DMS153 treated with DMSO at 0.1 percent for 48 hours (cell line): ENCODE measurements around the gene ARHGDIG.

Source experiments
- DNase-seq: peaks from one replicate; lab custom pipeline; 2025; ENCODE audit not compliant: unreplicated experiment; lab: John Stamatoyannopoulos, UW

ARHGDIG gene

DNA sequence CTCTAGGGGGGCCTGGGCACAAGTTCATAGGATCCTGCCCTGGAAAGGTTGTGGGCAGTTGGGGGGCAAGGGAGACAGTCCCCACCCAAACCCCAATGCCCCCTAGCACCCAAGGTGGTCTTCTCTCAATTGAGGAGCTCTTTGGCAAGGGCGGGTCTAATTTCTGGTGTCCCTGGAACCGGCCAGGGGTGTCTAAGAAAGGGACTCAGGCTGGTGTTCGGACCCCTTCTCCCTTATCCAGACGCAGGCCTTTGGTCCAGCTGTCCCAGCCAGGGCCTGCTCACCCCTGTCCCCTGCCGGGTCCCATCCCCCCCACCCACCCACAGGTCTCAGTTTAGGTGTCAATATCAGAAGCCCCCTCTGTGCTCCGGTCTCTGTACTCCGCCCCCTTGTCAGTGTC lies 860 bp upstream of the ARHGDIG start:
- no peak for DNase-seq

DNA sequence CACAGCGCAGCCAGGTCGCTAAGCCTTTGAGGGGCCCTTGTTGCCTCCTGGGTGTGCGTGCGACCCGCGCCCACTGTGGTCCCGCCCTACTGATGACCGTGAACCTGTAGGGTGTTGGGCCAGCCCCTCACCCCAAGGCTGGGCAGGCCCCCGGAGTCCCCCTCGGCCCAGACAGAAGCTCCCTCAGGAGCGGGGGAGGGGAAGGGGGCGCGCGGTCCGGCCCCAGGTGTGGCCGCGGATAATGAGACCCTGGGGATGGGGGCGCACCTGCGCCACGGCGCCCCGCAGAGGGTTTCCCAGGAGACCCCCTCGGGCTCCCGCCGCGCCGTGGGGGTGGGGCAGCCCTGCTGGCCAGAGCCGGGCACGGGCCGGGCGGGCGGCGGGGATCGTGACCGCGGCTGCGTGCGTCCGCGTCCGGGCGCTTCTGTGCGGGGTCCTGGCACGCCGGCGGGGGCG lies 358 bp upstream of the ARHGDIG start:
- DNase-seq = no peak

DNA sequence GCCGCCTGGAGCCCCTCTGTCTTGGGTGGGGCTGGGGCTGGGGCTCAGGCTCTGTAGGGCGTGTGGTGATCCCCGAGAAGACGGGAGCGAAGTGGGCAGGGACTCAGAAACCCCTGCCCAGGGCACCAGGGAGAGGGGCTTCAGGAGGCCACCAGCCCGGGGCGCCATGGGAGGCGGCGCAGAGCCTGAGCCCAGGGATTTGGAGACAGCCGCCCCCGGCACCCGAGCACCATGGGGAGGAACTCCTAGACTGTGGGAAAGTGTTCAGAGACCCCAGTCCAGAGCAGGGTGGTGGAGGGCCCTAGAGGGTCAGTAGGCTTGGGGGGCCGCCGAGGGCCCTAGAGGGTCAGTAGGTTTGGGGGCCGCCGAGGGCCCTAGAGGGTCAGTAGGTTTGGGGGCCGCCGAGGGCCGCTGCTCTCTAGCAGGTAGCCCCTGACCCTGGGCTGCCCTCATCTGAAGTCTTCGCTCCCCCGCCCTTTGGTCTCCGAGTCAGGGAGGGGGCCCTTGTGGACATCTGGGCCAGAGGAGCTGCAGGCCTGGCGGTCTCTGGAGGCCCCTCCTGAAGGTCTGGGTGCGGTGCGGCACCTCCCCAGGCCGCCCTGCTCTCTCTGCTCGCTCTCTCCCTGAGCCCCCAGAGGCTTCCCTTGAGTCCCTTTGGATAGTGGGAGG lies 734 bp downstream of the ARHGDIG start:
- DNase-seq = no peak

DNA sequence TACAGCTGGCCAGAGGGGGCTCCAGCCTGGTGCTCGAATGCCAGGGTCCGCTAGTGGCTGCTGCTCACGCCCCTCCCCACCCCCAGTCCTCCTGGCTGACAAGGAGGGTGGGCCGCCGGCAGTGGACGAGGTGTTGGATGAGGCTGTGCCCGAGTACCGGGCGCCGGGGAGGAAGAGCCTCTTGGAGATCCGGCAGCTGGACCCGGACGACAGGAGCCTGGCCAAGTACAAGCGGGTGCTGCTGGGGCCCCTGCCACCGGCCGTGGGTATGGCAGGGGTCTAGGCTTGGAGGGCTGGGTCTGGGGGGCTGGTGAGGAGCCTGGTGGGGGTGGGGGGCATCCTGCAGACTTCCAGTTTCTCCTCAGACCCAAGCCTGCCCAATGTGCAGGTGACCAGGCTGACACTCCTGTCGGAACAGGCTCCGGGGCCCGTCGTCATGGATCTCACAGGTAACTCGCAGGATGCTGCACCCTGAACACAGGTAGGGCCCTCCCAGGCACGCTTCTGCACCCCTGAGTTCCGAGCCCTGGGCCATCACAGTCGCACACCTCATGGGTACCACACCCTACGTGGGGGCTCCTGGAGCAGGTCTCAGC lies 1.4 kb downstream of the ARHGDIG start:
- no peak for DNase-seq

DNA sequence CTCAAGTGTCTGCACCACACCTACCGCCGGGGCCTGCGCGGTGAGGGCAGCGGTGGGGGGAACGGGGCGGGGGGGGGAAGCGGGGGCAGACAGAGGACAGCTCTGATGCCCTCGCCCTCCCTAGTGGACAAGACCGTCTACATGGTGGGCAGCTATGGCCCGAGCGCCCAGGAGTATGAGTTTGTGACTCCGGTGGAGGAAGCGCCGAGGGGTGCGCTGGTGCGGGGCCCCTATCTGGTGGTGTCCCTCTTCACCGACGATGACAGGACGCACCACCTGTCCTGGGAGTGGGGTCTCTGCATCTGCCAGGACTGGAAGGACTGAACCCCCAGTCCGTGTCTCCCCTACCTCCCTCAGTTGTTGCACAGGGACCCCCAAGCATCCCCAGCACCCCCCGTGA lies 2.1 kb downstream of the ARHGDIG start:
- no peak for DNase-seq

DNA sequence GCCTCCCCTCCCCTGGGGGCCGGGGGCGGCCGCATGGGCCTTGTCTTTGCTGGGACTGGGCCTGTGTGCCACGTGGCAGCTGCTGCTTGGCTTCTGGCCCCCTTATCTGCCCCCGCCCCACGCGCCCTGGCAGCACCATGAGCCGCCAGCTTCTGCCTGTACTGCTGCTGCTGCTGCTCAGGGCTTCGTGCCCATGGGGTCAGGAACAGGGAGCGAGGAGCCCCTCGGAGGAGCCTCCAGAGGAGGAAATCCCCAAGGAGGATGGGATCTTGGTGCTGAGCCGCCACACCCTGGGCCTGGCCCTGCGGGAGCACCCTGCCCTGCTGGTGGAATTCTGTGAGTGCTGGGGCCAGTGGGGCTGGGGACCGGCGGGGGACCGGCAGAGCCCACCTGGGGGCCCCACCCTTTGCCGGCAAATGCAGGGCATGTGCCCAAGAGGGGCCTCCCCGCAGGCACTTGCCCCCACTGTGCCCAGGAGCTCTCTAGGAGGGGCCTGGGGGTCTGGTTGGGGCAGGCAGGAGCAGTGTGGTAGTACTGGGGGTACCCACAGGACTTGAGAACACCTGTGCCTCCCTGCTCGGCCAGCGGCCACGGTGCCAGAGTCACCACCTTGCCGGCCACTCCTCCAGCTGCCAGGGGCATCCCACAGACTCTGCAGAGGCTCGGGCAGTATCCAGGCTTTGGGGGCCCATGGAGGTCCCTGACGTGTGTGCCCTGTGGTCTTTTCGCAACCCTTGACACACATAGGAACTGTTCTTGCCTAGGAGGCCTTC lies 2.8 kb downstream of the ARHGDIG start, which contains the start of gene PDIA2:
PDIA2 (plus strand) TSS at position 132 of the 773 bp plus-strand sequence; CDS start at position 138, 6 bp downstream.
- DNase-seq = no peak

DNA sequence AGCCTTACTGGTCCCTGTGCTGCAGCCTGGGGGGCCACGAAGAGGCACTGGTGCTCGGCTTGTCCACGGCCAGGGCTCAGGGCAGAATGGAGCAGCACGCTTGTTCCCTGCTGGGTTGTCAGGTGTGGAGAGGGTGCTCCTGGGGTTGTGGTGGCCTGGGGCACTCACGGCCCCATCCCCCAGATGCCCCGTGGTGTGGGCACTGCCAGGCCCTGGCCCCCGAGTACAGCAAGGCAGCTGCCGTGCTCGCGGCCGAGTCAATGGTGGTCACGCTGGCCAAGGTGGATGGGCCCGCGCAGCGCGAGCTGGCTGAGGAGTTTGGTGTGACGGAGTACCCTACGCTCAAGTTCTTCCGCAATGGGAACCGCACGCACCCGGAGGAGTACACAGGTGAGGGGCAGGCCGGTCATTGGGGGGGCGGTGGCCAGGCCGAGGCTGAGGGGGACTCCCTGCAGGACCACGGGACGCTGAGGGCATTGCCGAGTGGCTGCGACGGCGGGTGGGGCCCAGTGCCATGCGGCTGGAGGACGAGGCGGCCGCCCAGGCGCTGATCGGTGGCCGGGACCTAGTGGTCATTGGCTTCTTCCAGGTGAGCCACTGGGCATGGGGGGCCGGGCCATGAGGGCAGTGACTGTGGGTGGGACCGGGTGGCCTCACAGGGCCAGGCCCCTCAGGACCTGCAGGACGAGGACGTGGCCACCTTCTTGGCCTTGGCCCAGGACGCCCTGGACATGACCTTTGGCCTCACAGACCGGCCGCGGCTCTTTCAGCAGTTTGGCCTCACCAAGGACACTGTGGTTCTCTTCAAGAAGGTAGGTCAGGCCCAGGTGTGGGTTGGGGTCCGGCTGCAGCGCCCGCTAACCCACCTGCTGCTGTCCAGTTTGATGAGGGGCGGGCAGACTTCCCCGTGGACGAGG lies 4.1 kb downstream of the ARHGDIG start:
- no peak for DNase-seq

DNA sequence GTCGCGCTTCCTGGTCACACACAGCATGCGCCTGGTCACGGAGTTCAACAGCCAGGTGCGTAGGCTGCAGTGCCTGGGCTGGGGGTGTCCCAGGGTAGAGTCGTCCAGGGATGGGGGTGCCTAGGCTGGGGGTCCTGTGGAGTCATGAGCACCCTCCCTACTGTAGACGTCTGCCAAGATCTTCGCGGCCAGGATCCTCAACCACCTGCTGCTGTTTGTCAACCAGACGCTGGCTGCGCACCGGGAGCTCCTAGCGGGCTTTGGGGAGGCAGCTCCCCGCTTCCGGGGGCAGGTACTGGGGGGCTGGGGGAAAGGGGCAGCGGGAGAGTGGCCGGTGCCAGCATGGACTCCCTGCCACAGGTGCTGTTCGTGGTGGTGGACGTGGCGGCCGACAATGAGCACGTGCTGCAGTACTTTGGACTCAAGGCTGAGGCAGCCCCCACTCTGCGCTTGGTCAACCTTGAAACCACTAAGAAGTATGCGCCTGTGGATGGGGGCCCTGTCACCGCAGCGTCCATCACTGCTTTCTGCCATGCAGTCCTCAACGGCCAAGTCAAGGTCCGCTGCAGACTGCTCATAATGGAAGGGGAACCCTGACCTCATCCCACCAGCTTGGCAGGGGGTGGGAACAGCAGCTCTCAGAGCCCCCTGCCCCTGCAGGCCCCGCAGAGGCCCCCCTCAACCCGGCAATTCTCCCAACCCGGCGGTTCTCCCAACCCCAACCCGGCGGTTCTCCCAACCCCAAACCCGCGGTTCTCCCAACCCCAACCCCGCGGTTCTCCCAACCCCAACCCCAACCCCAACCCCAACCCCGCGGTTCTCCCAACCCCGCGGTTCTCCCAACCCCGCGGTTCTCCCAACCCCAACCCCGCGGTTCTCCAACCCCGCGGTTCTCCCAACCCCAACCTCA lies 5.0 kb downstream of the ARHGDIG start:
- no peak for DNase-seq

DNA sequence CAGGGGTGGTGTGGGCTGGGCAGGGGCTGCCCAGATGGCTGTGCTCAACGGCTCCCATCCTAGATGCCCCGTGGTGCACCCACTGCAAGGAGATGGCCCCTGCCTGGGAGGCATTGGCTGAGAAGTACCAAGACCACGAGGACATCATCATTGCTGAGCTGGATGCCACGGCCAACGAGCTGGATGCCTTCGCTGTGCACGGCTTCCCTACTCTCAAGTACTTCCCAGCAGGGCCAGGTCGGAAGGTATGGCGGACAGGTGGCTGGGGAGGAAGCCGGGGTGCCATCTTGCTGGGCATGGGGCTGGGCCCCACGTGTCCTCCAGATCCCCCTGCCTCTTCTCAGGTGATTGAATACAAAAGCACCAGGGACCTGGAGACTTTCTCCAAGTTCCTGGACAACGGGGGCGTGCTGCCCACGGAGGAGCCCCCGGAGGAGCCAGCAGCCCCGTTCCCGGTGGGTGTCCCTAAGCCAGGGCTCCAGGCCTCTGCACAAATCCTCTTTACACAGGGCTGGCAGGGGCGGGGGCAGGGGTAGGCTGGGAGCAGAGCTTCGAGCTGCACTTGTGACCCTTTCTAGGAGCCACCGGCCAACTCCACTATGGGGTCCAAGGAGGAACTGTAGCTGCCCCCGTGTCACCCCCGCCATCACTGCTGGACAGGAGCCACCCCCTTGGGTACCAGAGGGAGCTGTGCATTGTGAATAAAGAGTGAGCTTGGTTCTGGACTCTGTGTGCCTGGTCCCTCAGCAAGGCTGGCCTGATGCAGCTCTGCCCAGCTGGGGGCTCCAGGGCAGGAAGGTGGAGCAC lies 6.3 kb downstream of the ARHGDIG start:
- DNase-seq = no peak

DNA sequence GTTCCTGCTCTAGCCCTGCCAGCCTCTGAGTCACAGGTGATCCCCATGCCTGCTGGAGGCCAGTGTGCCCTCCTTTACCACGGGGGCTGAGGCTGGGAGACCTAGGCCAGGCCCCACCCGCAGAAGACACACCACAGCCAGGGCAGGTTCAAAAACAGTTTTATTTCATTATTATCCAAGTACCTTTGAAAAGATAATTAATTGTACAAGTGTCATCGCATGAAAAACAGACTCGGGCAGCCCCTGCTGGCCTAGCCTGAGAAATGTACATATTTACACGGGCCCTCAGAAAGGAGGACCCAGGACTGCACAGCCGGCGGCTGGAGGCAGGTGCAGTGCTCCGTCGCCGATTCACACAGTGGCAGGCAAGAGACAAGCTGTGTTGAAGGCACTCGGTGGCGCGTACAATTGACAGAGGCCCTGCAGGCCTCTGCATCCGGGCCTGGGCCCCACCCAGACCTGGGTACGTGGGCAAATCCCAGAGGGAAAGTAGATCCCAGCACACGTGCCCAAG lies 7.0 kb downstream of the ARHGDIG start:
- peak; percentile 57 for DNase-seq

DNA sequence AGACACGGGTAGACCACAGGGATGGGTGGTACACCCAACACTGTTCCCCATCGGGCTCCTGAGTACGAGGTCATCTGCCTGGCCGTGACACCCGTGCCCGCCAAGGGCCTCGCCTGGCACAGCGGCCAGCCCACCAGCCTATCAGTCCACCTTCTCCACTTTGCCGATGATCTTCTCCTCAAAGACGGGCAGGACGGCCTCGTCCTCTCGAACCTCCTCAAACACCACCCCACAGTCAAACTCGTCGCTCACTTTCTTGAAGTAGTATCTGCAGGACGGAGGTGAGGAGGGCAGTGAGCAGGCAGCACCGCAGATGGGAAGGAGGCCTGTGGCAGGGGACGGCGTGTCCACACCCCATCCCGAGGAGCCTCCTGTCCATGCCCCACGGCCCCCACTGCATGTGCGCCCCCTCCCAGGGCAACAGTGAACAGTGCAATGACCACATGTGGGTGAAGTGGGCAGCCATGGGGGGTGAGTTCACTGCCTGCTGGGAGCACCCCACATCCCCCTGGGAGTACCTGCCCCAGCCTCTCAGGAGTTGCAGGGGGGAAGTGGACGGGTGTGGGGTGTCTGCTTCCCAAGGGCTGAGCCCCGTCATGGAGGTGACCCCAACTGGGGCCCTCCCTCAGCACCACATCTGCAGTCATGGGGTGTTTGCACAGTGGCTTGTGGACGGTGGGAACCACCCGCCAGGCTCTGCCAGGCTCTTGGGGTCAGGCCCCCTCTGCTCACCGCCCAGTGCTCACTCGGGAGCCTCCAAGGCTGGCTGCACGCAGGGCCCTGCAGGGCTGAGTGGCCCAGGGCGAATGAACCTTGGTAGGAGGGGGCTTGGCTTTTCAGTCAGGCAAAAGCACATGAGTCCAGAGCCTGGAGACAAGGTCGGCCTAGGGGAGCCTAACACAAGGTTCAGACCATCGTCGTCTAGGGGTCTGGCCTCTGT lies 7.9 kb downstream of the ARHGDIG start:
- DNase-seq = no peak

DNA sequence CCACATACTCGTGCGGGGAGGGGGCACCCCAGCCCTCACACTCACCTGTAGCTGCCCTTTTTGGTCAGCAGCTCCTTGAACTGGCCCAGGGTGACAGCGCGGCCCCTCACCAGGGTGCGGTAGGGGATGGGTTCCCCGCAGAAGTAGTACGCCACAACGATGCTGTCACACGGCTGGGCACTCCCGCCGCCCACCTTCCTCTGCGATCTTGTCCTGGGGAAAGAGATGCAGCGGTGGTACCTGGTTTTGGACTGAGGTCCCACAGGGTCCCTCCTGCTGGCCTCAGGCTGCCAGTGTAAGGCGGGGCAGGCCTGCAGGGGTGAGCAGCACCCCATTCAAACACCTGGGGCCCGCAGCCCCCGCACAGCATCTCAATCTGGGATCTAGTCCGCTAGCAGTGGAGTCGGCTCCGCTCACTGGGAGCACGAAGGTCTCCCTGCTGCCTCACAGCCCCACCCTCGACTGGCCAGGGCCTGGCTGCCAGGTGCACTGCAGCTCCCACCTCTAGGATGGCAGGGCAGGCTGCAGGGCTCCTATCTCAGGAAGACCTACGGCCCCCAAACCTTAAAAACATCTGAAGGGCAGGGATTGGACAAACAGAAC lies 9.1 kb downstream of the ARHGDIG start:
- DNase-seq = no peak

DNA sequence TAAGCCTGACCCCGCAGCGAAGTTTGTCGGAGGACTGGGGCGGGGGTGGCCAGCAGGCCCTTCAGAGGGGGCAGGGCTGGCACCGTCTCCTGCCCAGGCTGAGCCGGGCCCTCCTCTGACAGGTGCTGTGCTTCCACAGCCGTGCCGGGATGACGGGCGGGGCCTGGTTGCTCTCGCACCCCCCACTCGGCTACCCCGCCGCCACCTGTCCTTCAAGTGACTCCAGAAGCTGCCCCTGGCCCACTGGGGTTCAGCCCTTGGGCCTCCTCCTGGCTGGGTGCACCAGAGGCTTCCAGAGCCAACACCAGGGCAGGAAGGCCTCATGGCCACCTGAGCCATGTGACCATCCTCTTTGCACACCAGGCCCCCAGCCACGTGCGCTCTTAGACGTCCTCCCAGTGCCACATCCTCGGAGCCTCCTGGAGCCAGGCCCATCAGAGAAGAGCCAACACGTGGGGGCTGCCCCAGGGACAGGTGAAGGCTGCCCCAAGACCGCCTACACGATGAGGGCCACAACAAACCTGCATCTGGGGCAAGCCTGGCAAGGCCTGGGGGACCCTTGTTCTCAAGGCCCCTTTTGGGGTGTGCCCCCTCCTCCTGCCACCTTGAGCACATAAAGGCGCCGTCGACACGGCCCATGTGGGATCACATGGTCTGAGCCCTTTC lies 9.8 kb downstream of the ARHGDIG start:
- no peak for DNase-seq

DNA sequence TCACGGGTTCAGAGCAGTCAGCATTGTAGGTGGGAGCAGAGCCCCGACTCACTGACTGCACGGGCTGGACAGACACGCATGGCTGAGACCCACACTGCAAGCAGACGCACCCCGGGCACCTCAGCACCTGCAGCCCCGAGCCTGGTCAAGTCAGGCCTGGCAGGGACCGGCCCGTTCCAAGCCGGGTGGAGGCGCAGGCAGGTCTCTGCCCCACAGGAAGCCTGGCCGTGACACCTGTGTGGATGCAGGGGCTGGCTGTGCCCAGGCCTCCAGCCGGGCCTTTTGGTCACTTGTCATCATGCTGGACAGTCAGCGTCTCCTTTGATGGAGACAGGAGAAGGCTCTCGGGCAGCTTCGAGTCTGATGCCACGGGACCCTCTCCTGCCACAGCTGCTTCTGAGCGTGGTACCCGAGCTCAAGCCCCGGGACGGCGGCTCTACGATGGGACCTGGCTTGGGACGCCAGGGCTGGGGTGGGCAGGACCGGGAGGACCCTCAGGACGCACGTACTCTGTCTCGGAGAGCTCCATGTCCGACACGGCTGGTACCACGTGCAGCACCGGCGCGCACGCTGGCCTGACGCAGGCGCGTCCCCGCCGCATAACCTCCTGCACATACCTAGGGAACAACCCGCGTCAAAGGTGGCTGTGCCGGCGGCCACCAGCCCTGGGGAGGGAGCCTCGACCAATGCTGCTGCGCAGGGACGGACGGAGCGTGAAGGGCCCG lies 10.5 kb downstream of the ARHGDIG start:
- DNase-seq = no peak

DNA sequence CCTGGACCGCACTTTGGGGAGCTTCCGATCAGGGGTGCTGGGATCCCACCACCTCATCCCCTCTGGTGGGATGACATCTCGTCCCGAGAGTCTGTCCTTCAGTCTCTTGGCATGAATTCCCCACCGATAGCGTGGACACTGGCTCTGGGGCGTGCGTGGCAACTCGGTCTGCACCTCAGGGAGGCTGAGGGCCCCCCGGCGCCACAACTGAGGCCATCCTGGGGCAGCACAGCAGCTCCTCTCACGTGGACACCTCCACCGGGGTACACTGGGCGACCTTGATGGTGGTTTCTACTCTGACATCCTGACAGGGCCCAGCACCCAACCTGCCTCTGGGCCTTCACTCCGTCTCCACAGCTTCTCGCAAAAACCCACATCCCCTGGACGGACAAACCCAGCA lies 11.1 kb downstream of the ARHGDIG start:
- no peak for DNase-seq

DNA sequence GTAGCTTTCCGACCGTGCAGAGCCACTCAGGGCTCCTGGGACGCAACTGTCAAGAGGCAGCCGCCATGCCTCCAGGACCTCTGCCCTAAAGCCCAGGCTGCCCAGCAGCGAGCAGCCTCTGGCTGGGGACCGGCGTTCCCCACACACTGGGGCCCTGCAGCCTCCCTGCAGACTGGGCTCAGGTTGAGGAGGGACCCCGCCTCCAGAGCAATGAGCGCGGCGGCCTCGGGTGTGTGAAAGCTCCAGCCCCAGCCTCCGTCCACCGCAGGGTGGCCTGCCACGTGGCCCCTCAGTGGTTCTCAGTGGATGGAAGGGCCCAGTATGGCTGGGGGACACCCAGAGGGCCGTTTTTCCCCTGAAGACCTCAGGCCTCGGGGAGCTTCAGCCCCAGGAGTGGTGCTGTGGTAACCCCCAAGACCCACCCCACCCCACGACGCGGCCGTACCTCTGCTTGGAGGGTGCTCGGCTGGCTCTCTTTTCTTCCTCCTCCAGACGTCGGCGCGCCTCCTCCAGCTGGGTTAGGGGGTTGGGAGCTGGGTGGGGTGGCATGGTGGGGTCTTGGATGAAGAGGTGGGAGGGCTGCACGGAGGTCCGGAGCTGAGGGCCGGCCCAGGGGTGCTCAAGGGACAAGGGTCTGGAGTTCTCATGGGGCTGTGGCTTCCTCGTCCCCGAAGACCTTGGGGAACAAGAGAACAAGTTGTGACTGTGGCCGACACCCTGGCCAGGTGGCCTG lies 12.8 kb downstream of the ARHGDIG start:
- DNase-seq = no peak
